Right lobe of liver (tissue), 6 donors: Measurements from ENCODE around the gene APAF1. TPM values are rescaled to one million over a fixed set of nuclear protein-coding genes. Genes with fewer than 3 reads are reported as not detected.

Experiments used
- ATAC-seq, 4 donors: fragments of 200-7000 bp; cut with Tn5 transposase; one replicate each; pipeline ENCODE4 v1.9.1; 2020; ENCODE audit warnings: mild to moderate bottlenecking in 4 of 4, moderate library complexity in 4 of 4
- DNase-seq, 3 donors: peaks; one replicate each; pipeline ENCODE4 v3.0.0-alpha.2; 2020
- H3K27ac ChIP-seq, 3 donors: fragments of 200-600 bp; one replicate each; pipeline ENCODE4 v1.8.0; 2022
- H3K27me3 ChIP-seq, 2 donors: fragments of 200-600 bp; one replicate each; pipeline ENCODE4 v1.8.0; 2022
- H3K36me3 ChIP-seq, 4 donors: fragments of 200-600 bp; sonication (generic) in 1 of 4; one replicate each; pipeline versions ENCODE4 v1.5.1 to v1.8.0; 2017 to 2022; ENCODE audit warnings: control low read depth in 1 of 4
- H3K4me1 ChIP-seq, 4 donors: fragments of 200-600 bp; sonication (generic) in 1 of 4; one replicate each; pipeline versions ENCODE4 v1.5.1 to v1.8.0; 2017 to 2022; ENCODE audit warnings: control low read depth in 1 of 4
- H3K4me3 ChIP-seq, 3 donors: fragments of 200-600 bp; one replicate each; pipeline ENCODE4 v1.8.0; 2022
- H3K9me3 ChIP-seq, 4 donors: fragments of 200-600 bp; sonication (generic) in 1 of 4; one replicate each; pipeline versions ENCODE4 v1.5.1 to v1.8.0; 2017 to 2022; ENCODE audit warnings: control low read depth in 1 of 4
- POLR2A ChIP-seq: fragments of 450-650 bp; IDR thresholded peaks from one replicate; pipeline ENCODE4 v1.6.1; 2017; ENCODE audit warnings: antibody characterized with exemption, mild to moderate bottlenecking
- WGBS: methylation state at CpG from one replicate; pipeline ENCODE4 v1.1.6; 2018; ENCODE audit warnings: low coverage, low lambda C conversion rate; ENCODE audit not compliant: insufficient coverage; ENCODE audit errors: missing lambda C conversion rate; 5-methylcytosine and 5-hydroxymethylcytosine counted together
- intact Hi-C, 2 donors: fragments of 100-400 bp; cut with DNase I; formaldehyde crosslinking; loops; one replicate each; pipeline versions ENCODE4 v1.11.2 to v1.14.1; 2022
- total RNA-seq, 6 experiments: library from RNA; depleted of rRNA in 2 of 6; stranded (reverse); fragments of >200 nt in 2 of 6; fragmentation: NEBNext Ultra II Directional in 3 of 6; extraction: Animal tissue kit (Norgen Biotek cat#: 25700) in 3 of 6; gene quantifications; one replicate each; pipeline versions ENCODE4 v1.1.0 to v1.2.4, GENCODE V29; 2016 to 2023
- TF ChIP-seq, protein P1 (sequence below), 4 donors: fragments of 200-600 bp in 3 of 4; fragments of 450-650 bp in 1 of 4; IDR thresholded peaks; one replicate each; pipeline versions ENCODE4 v1.5.1 to v1.8.0; 2016 to 2022; ENCODE audit warnings: antibody characterized with exemption in 4 of 4, mild to moderate bottlenecking in 2 of 4
- donor health status: DM: no; HTN: yes; CAD: no.
- donor health status: DM: no; HTN: no; CAD: no.
- donor health status: DM: no; HTN: no; CAD: no.
- donor health status: DM: no; HTN: yes; CAD: no.
- donor health status: DM: no; HTN: yes; CAD: no.

APAF1 gene
- total RNA-seq, 6 experiments from 2014 or later: 4.5 to 12.3 (median 7.1) TPM

DNA sequence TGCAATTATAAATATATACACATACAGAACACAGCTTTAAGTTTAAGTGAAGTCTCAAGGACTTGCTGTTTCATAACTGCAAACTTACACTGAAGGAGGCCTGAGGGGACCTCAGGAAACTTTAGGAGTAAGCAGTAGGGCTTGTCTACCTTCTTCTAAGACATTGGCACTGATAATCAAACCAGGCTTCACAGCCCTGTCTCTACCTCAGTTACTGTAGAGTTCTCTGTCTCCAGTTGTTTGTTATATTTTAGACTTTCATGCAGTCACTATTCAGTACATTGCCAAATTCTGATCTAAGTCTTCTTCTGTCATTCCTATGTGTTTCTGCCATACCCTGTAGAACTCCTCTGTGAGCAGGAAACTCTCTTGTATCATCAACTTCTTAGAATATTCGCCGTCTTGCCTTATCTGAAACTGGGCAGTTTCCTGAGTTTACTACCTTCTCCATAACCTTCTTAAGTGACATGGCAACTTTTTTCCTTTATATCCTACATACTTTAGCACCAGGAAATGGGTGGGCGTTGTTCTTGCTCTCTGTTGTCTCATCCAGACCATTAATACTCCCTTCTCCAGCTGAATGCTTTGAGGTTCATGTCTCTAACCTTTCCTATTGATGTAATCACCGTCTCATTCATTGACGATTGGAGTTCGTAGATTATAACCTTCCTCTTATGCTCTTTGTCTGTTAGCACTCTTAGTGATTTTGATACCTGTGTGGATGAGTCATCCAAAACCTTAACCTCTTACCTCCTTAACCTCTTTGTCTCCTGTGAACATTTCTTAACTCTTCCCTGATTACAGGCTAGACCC lies 11.4 kb downstream of the APAF1 start:
- Histone ChIP-seq H3K4me3 (no peak overlapping the region), H3K9me3 (no peaks in the 10 kb centered on the region), H3K27me3 (no peaks in the 10 kb centered on the region), H3K4me1 (no peaks in the 10 kb centered on the region), H3K27ac (no peak overlapping the region), H3K36me3 (peaks cover 0 to 22% (median 1%) of the 10 kb centered on the region in 4 donors)
- ATAC-seq (no peak), DNase-seq (no peak)
- TF ChIP-seq, protein P1, sequence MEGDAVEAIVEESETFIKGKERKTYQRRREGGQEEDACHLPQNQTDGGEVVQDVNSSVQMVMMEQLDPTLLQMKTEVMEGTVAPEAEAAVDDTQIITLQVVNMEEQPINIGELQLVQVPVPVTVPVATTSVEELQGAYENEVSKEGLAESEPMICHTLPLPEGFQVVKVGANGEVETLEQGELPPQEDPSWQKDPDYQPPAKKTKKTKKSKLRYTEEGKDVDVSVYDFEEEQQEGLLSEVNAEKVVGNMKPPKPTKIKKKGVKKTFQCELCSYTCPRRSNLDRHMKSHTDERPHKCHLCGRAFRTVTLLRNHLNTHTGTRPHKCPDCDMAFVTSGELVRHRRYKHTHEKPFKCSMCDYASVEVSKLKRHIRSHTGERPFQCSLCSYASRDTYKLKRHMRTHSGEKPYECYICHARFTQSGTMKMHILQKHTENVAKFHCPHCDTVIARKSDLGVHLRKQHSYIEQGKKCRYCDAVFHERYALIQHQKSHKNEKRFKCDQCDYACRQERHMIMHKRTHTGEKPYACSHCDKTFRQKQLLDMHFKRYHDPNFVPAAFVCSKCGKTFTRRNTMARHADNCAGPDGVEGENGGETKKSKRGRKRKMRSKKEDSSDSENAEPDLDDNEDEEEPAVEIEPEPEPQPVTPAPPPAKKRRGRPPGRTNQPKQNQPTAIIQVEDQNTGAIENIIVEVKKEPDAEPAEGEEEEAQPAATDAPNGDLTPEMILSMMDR (IDR thresholded peaks at IDR 0.05): no peak
- TF ChIP-seq POLR2A: no peak
- intact Hi-C loops: no loop called here
- WGBS: 75% methylated on average over 6 of the region's 6 CpGs

DNA sequence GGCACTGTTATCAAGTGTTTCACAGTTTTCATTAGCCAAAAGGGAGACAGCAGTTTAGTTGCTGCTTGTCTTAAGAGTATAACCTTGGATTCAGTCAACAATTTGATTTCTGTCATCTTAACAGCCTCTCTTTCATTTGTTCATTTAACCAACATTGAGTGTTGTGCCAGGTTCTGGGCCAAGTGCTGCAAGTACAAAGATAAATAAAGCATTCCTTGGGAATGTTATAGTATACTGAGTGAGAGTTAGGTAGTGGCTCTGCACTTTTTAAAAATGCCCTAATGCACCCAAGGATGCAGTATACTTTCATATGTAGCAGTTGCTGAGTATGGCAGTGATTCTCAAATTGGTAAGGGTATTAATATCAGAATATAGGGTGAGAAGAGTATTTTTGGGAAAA lies 15.4 kb downstream of the APAF1 start:
- H3K36me3 ChIP-seq: peaks cover 0 to 38% (median 1%) of the 10 kb centered on the region in 4 donors
- H3K27me3 ChIP-seq: no peaks in the 10 kb centered on the region
- no peak overlapping the region for H3K4me3 ChIP-seq
- ATAC-seq (no peak), DNase-seq (no peak)
- intact Hi-C loops: no loop called here
- no peak overlapping the region for H3K27ac ChIP-seq
- no peaks in the 10 kb centered on the region for H3K9me3 ChIP-seq
- no peak for TF ChIP-seq POLR2A
- TF ChIP-seq, protein P1 (IDR thresholded peaks at IDR 0.05): no peak
- H3K4me1 ChIP-seq: no peaks in the 10 kb centered on the region

DNA sequence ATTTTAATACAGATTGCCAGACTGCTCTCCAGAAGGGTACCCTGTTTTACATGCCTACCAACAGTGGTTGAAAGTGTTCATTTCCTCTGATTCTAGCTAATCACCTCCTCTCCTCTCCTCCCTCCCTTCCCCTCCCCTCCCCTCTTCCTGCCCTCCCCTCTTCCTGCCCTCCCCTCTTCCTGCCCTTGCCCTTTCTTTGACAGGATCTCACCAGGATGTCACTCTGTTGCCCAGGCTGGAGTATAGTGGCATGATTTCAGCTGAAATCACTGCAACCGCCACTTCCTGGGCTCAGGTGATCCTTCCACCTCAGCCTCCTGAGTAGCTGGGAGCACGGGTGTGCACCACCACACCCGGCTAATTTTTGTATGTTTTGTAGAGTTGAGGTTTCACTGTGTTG lies 24.7 kb downstream of the APAF1 start:
- H3K27ac ChIP-seq: no peak overlapping the region
- intact Hi-C loops: no loop called here
- H3K9me3 ChIP-seq: no peaks in the 10 kb centered on the region
- H3K27me3 ChIP-seq: no peaks in the 10 kb centered on the region
- 87% methylated on average over 3 of the region's 3 CpGs for WGBS
- ATAC-seq (no peak), DNase-seq (no peak)
- H3K4me1 ChIP-seq: peaks cover 0 to 10% (median 3%) of the 10 kb centered on the region in 4 donors
- H3K4me3 ChIP-seq: no peak overlapping the region
- TF ChIP-seq, protein P1 (IDR thresholded peaks at IDR 0.05): no peak
- TF ChIP-seq POLR2A: no peak
- peaks cover 0 to 20% (median 2%) of the 10 kb centered on the region in 4 donors for H3K36me3 ChIP-seq

DNA sequence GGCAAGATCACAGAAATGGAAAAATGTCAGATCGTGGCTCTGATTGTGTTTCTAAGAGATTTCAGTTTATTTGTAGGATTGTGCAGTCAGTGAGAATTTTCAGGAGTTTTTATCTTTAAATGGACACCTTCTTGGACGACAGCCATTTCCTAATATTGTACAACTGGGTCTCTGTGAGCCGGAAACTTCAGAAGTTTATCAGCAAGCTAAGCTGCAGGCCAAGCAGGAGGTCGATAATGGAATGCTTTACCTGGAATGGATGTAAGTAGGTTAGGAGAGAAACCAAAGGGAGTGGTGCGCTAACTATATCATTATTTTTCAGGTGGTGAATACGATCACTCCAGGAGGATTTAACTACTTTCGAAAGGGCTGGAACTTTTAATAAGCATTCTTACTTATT lies 26.4 kb downstream of the APAF1 start:
- no peak overlapping the region for H3K27ac ChIP-seq
- H3K36me3 ChIP-seq: peaks cover 0 to 7% (median 0%) of the 10 kb centered on the region in 4 donors
- H3K4me1 ChIP-seq: peaks cover 0 to 10% (median 3%) of the 10 kb centered on the region in 4 donors
- TF ChIP-seq, protein P1 (IDR thresholded peaks at IDR 0.05): no peak
- no peak for TF ChIP-seq POLR2A
- intact Hi-C loops: no loop called here
- no peak for DNase-seq
- WGBS: 31% methylated on average over 7 of the region's 7 CpGs
- no peaks in the 10 kb centered on the region for H3K9me3 ChIP-seq
- H3K27me3 ChIP-seq: no peaks in the 10 kb centered on the region
- peak; percentile 56 to 88 (median 71) for ATAC-seq
- H3K4me3 ChIP-seq: no peak overlapping the region
